ENCODE data around the gene GDF10. TPM values are rescaled to one million over a fixed set of nuclear protein-coding genes. Genes with fewer than 3 reads are reported as not detected.

Gene GDF10
- total and polyA plus RNA-seq, 9 of the 15 experiments (the other 6 are each of a cell fraction or from before 2014, with no cell fraction given), result 0.03 to 0.20 (median 0.11) TPM; not detected in 6

DNA sequence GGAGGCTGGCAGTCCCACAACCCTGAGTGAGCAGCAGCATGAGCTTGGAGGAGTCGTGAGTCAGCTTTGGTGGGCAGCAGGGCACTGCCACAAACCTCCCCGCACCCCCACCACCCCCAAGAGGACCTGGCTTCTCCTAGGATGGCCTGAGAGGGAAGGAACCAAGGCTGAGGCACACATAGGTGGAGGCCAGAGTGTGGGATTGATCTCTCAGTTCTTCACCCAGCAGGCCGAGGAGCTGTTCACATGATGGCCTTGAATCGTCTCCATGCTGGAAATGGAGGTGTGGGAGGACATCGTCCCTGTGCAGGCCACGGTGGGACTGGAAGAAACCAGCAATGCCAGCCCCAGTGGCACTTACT lies 17.4 kb upstream of the GDF10 start (continued):
- TF ChIP-seq CEBPG (CRISPR knock-in tag; IDR thresholded peaks at IDR 0.05) (no peak), CEBPG (tag; conservative IDR thresholded peaks at IDR 0.05 in 1 of 2, IDR thresholded peaks at IDR 0.05 in 1 of 2) (no peak), ZNF165 (CRISPR knock-in tag; IDR thresholded peaks at IDR 0.05; ENCODE audit: borderline replicate concordance) (no peak), SREBF2 (CRISPR knock-in tag; IDR thresholded peaks at IDR 0.05) (no peak), SMARCC2 (IDR thresholded peaks at IDR 0.05; ENCODE audit: low read depth) (no peak), FOXP1 (CRISPR knock-in tag; IDR thresholded peaks at IDR 0.05) (no peak), RAD21 (CRISPR knock-in tag; conservative IDR thresholded peaks at IDR 0.05 in 1 of 2, IDR thresholded peaks at IDR 0.05 in 1 of 2) (no peak), TEAD4 (IDR thresholded peaks at IDR 0.05; ENCODE audit: low read length) (no peak), TEAD4 (CRISPR knock-in tag; IDR thresholded peaks at IDR 0.05; ENCODE audit: borderline replicate concordance) (no peak)

DNA sequence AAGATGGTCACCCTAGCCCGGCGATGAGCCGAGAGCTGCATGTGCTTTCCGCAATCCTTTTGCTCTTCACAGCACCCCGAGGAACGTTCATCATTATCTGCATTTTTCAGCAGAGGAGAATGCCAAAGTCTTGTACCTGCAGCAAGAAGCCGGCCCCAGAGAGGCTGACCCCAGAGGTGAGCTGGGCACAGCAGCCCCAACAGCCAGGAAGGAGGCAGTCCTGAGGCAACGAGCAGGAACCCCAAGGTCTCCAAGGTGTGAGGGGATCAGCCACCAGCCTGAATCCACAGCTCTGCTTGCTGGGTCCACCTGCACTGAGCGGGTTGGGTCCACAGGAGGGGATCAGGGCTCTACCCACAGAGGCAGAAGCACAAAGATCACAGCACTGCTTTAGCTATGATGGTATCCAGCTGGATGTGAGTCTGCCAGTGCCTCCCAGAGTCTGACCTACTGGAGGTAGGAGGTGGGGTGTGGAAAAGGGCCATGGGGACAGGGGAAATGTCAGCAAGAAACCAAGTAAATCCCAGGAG lies 16.8 kb upstream of the GDF10 start:
- CTCF ChIA-PET (ENCODE audit: low intra/inter-chr PET ratio), result no interaction called here
- H3K27ac ChIP-seq (ENCODE audit: extremely low read depth, low read depth, low read length), result no peak overlapping the region
- H3K9ac ChIP-seq (ENCODE audit: insufficient read depth in 1 of 2, low read depth in 2 of 2, low read length in 2 of 2), result no peak overlapping the region
- no peak overlapping the region for H3K4me3 ChIP-seq
- no peaks in the 10 kb centered on the region for H3K9me3 ChIP-seq (replicated peaks; ENCODE audit: control insufficient read depth, insufficient read depth, low read depth, low read length)
- H3K9me1 ChIP-seq (ENCODE audit: control insufficient read depth, insufficient read depth, low read length), result no peaks in the 10 kb centered on the region
- H4K20me1 ChIP-seq (replicated peaks; ENCODE audit: control insufficient read depth, insufficient read depth, low read length), result 0 out of 2 replicates have a peak, but pooled peaks cover 17% of the 10 kb centered on the region
- peaks cover 10 to 67% of the 10 kb centered on the region in 2 experiments; a peak in 4 of 5 replicates for H3K27me3 ChIP-seq (ENCODE audit: control insufficient read depth in 2 of 2, insufficient read depth in 2 of 2, low read length in 2 of 2)
- FAIRE-seq (no peak), DNase-seq (ENCODE audit: extremely low read depth in 1 of 4, low spot score in 3 of 4) (no peak), ATAC-seq (no peak)
- in situ Hi-C loops (cut with MboI), result no loop called here
- peaks cover 0 to under 1% of the 10 kb centered on the region in 2 experiments; a peak in 2 of 5 replicates for H3K4me1 ChIP-seq (replicated peaks in 1 of 2; ENCODE audit: control insufficient read depth in 2 of 2, insufficient read depth in 2 of 2, low read length in 2 of 2)
- H3K4me2 ChIP-seq (ENCODE audit: insufficient read depth, low read length), result no peak overlapping the region
- no peaks in the 10 kb centered on the region for H3K79me2 ChIP-seq (ENCODE audit: control insufficient read depth, insufficient read depth, low read length)
- intact Hi-C loops (cut with micrococcal nuclease), result no loop called here
- POLR2A ChIA-PET, result interaction anchor here (0.6 to 1.2 kb wide), 2 partner anchors 39 to 290 kb away, joined by 3 read pairs; partner anchors contain the start of gene GDF2
- 4% methylated on average over 9 of the region's 9 CpGs for WGBS (ENCODE audit: insufficient coverage, low coverage, missing lambda C conversion rate)
- H3K36me3 ChIP-seq (ENCODE audit: control insufficient read depth, insufficient read depth, low read length), result no peaks in the 10 kb centered on the region
- BruUV-seq (replicated peaks), result no TSS peak
- no peak overlapping the region for H2AFZ ChIP-seq (ENCODE audit: low read depth, low read length)
- TF ChIP-seq ZNF639 (CRISPR knock-in tag; conservative IDR thresholded peaks at IDR 0.05 in 1 of 2, IDR thresholded peaks at IDR 0.05 in 1 of 2), result no peak
- no peak for TF ChIP-seq ZNF561 (CRISPR knock-in tag; conservative IDR thresholded peaks at IDR 0.05)
- no peak for TF ChIP-seq ZNF695 (CRISPR knock-in tag; IDR thresholded peaks at IDR 0.05)
- TF ChIP-seq HLTF (IDR thresholded peaks at IDR 0.05), result no peak
- TF ChIP-seq, protein P1, sequence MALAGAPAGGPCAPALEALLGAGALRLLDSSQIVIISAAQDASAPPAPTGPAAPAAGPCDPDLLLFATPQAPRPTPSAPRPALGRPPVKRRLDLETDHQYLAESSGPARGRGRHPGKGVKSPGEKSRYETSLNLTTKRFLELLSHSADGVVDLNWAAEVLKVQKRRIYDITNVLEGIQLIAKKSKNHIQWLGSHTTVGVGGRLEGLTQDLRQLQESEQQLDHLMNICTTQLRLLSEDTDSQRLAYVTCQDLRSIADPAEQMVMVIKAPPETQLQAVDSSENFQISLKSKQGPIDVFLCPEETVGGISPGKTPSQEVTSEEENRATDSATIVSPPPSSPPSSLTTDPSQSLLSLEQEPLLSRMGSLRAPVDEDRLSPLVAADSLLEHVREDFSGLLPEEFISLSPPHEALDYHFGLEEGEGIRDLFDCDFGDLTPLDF (CRISPR knock-in tag; IDR thresholded peaks at IDR 0.05), result no peak
- no peak for TF ChIP-seq TEAD4 (IDR thresholded peaks at IDR 0.05; ENCODE audit: low read length)
- TF ChIP-seq TEAD4 (CRISPR knock-in tag; IDR thresholded peaks at IDR 0.05; ENCODE audit: borderline replicate concordance), result no peak
- TF ChIP-seq CBFB (CRISPR knock-in tag; IDR thresholded peaks at IDR 0.05), result no peak
- no peak for TF ChIP-seq U2AF2 (optimal IDR thresholded peaks at IDR 0.05; ENCODE audit: low read depth, low read length)
- TF ChIP-seq BHLHE40 (IDR thresholded peaks at IDR 0.05; ENCODE audit: low read length), result no peak
- no peak for TF ChIP-seq IRF2 (CRISPR knock-in tag; IDR thresholded peaks at IDR 0.05)
- TF ChIP-seq SRF (CRISPR knock-in tag; IDR thresholded peaks at IDR 0.05), result no peak

Data from K562 (cell line).